Measurements from ENCODE around the gene ZBTB6. TPM values are rescaled to one million over a fixed set of nuclear protein-coding genes. Genes with fewer than 3 reads are reported as not detected.

ZBTB6 gene
- total RNA-seq, 4 donors from 2014 or later, result 5.2 to 10.1 (median 8.7) TPM

DNA sequence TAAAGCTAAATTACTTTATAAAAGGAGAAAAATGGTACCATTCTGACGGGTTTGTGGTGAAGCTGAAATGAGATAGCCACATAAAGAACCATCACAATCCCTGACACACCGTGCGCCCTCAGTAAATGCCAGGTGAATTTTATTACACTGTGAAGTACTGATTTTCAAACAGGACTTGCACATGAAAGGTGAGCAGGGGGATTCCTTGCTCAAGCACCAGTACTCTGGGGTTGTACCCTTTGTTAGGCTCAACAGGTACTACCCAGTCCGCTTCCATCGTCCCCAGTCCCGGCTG is 27.3 kb upstream of the ZBTB6 start:
- H3K27ac ChIP-seq, result peak overlapping the region; percentile 91 to 97 (median 94)
- intact Hi-C loops (cut with DNase I; ENCODE audit: low total_unique reads), result no loop called here
- H3K4me1 ChIP-seq, result peaks cover 13 to 45% (median 23%) of the 10 kb centered on the region in 4 donors
- in situ Hi-C loops (cut with MboI; ENCODE audit: low pct_ligation_motif_present in 1 of 4, low pct_unique_long_range_greater_than_20kb in 1 of 4, low sequenced_read_pairs in 3 of 4), result no loop called here
- H3K9me3 ChIP-seq, result no peaks in the 10 kb centered on the region
- WGBS, 2 donors (ENCODE audit: low coverage in 1 of 2), result 28 to 50% methylated on average over 2 to 6 of the region's 6 CpGs
- DNase-seq, result no peak
- TF ChIP-seq POLR2A (IDR thresholded peaks at IDR 0.05) (no peak), EP300 (IDR thresholded peaks at IDR 0.05; ENCODE audit: low read depth) (no peak)
- TF ChIP-seq, protein P1, sequence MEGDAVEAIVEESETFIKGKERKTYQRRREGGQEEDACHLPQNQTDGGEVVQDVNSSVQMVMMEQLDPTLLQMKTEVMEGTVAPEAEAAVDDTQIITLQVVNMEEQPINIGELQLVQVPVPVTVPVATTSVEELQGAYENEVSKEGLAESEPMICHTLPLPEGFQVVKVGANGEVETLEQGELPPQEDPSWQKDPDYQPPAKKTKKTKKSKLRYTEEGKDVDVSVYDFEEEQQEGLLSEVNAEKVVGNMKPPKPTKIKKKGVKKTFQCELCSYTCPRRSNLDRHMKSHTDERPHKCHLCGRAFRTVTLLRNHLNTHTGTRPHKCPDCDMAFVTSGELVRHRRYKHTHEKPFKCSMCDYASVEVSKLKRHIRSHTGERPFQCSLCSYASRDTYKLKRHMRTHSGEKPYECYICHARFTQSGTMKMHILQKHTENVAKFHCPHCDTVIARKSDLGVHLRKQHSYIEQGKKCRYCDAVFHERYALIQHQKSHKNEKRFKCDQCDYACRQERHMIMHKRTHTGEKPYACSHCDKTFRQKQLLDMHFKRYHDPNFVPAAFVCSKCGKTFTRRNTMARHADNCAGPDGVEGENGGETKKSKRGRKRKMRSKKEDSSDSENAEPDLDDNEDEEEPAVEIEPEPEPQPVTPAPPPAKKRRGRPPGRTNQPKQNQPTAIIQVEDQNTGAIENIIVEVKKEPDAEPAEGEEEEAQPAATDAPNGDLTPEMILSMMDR (IDR thresholded peaks at IDR 0.05), result no peak
- peaks cover 0 to 15% (median 1%) of the 10 kb centered on the region in 4 donors for H3K36me3 ChIP-seq
- H3K27me3 ChIP-seq, result no peaks in the 10 kb centered on the region
- peak overlapping the region in 2 of 4 donors; percentile 74 to 90 for H3K4me3 ChIP-seq

DNA sequence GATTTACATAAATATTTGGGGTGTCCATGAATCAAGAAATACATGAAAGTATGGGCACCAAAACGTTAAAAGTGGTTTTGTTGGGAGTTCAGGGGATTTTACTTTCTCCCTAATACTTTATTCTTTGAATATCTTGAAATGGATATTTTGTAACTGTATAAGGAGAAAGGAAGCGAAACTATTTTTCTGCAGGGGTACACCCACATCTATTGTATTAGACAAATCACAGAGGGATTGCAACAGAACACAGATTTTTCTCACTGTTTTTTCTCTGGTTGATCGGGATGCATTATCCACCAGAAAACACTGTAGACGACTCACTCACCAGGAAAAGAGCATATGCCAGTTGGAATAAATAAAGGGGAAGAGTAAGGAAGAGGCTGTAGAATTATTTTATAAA is 26.5 kb upstream of the ZBTB6 start:
- WGBS, 2 donors (ENCODE audit: low coverage in 1 of 2), result 86 to 89% methylated on average over 4 of the region's 4 CpGs
- in situ Hi-C loops (cut with MboI; ENCODE audit: low pct_ligation_motif_present in 1 of 4, low pct_unique_long_range_greater_than_20kb in 1 of 4, low sequenced_read_pairs in 3 of 4), result no loop called here
- DNase-seq, result no peak
- Histone ChIP-seq H3K4me1 (peaks cover 11 to 37% (median 17%) of the 10 kb centered on the region in 4 donors), H3K27ac (no peak overlapping the region), H3K27me3 (no peaks in the 10 kb centered on the region), H3K36me3 (peaks cover 0 to 15% (median 1%) of the 10 kb centered on the region in 4 donors), H3K9me3 (no peaks in the 10 kb centered on the region), H3K4me3 (no peak overlapping the region)
- intact Hi-C loops (cut with DNase I; ENCODE audit: low total_unique reads), result no loop called here
- TF ChIP-seq POLR2AphosphoS5 (IDR thresholded peaks at IDR 0.05), result no peak
- no peak for TF ChIP-seq EP300 (IDR thresholded peaks at IDR 0.05; ENCODE audit: low read depth)
- TF ChIP-seq, protein P1 (IDR thresholded peaks at IDR 0.05), result no peak
- TF ChIP-seq POLR2A (IDR thresholded peaks at IDR 0.05), result no peak

DNA sequence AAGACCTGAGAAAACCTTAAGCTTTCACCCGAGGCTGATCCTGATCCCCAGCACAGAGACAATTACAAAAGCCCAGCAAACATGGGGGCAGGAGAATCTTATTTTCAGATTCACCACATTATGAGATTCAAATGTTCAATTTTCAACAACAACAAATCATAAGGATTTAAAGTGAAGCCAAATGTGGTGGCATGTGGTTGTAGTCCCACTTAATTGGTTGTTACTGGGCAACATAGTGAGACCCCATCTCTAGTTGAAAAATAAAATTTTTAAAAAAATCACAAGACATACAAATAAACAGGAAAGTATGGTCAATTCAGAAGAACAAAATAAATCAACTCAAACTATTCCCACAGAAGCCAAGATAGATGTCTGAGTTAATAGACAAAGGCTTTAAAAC is 23.8 kb upstream of the ZBTB6 start:
- in situ Hi-C loops (cut with MboI; ENCODE audit: low pct_ligation_motif_present in 1 of 4, low pct_unique_long_range_greater_than_20kb in 1 of 4, low sequenced_read_pairs in 3 of 4), result no loop called here
- H3K27me3 ChIP-seq, result no peaks in the 10 kb centered on the region
- no peaks in the 10 kb centered on the region for H3K9me3 ChIP-seq
- 40 to 80% methylated on average over 1 of the region's 1 CpG for whole genome bisulfite sequencing, 2 donors (ENCODE audit: low coverage in 1 of 2)
- TF ChIP-seq, protein P1 (IDR thresholded peaks at IDR 0.05), result no peak
- TF ChIP-seq POLR2AphosphoS5 (IDR thresholded peaks at IDR 0.05), result no peak
- TF ChIP-seq EP300 (IDR thresholded peaks at IDR 0.05; ENCODE audit: low read depth), result no peak
- TF ChIP-seq POLR2A (IDR thresholded peaks at IDR 0.05), result no peak
- H3K27ac ChIP-seq, result no peak overlapping the region
- H3K4me1 ChIP-seq, result peaks cover 7 to 27% (median 15%) of the 10 kb centered on the region in 4 donors
- no peak for DNase-seq
- no peak overlapping the region for H3K4me3 ChIP-seq
- H3K36me3 ChIP-seq, result peaks cover 0 to 15% (median 1%) of the 10 kb centered on the region in 4 donors
- intact Hi-C loops (cut with DNase I; ENCODE audit: low total_unique reads), result no loop called here

DNA sequence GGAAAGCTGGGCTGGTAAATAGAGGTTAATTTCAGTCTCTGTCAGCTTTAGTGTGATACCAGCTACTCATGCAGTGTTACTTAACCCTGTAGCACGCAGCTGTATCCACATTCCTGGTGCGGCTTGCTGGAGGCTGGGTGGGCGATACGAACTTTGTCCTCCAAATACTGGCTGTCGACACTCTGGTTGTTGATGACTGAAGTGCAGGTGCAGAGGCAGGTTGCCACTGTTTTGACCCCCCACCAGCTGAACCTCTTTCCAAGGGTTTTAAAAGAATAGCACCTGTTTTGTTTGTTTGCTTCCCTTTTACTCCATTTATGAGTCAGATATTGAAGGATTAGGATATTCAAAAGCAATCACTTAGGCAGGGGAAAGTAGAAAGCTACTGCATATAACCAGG is 23.3 kb upstream of the ZBTB6 start:
- Histone ChIP-seq H3K4me1 (peaks cover 6 to 23% (median 11%) of the 10 kb centered on the region in 4 donors), H3K27me3 (no peaks in the 10 kb centered on the region), H3K9me3 (no peaks in the 10 kb centered on the region), H3K4me3 (no peak overlapping the region), H3K27ac (no peak overlapping the region), H3K36me3 (peaks cover 0 to 15% (median 1%) of the 10 kb centered on the region in 4 donors)
- intact Hi-C loops (cut with DNase I; ENCODE audit: low total_unique reads), result no loop called here
- TF ChIP-seq POLR2AphosphoS5 (IDR thresholded peaks at IDR 0.05), result no peak
- TF ChIP-seq, protein P1 (IDR thresholded peaks at IDR 0.05), result no peak
- TF ChIP-seq EP300 (IDR thresholded peaks at IDR 0.05; ENCODE audit: low read depth), result no peak
- TF ChIP-seq POLR2A (IDR thresholded peaks at IDR 0.05), result no peak
- in situ Hi-C loops (cut with MboI; ENCODE audit: low pct_ligation_motif_present in 1 of 4, low pct_unique_long_range_greater_than_20kb in 1 of 4, low sequenced_read_pairs in 3 of 4), result no loop called here
- WGBS, 2 donors (ENCODE audit: low coverage in 1 of 2), result 81 to 90% methylated on average over 5 of the region's 5 CpGs
- no peak for DNase-seq
